Nephron progenitor cell (in vitro differentiated cells): ENCODE results near the gene SLC2A6.

Experiments used
- DNase-seq: peaks from one replicate; pipeline ENCODE4 v3.0.0; 2021
- H3K27ac Mint-ChIP-seq: 2 replicates; pipeline ENCODE4 v1.8.0; 2021; ENCODE audit warnings: mild to moderate bottlenecking, moderate library complexity, mixed read lengths
- H3K27me3 Mint-ChIP-seq: 2 replicates; pipeline ENCODE4 v1.8.0; 2021; ENCODE audit warnings: mild to moderate bottlenecking, low read depth, mixed read lengths; ENCODE audit not compliant: poor library complexity
- H3K36me3 Mint-ChIP-seq: 2 replicates; pipeline ENCODE4 v1.8.0; 2021; ENCODE audit warnings: low read depth, mixed read lengths
- H3K4me1 Mint-ChIP-seq: 2 replicates; pipeline ENCODE4 v1.8.0; 2021; ENCODE audit warnings: mixed read lengths
- H3K4me3 Mint-ChIP-seq: 2 replicates; pipeline ENCODE4 v1.8.0; 2021; ENCODE audit warnings: mild to moderate bottlenecking, moderate library complexity, mixed read lengths
- H3K9me3 Mint-ChIP-seq: 2 replicates; pipeline ENCODE4 v1.8.0; 2021; ENCODE audit warnings: mild to moderate bottlenecking, moderate library complexity, mixed read lengths
- TF ChIP-seq, protein P1 (sequence below): fragments of 200-600 bp; sonication (generic); IDR thresholded peaks from 2 replicates; pipeline ENCODE4 v1.5.0; 2021; ENCODE audit warnings: antibody characterized with exemption

SLC2A6 gene

GRCh38 chr9:133493845-133494540, 15.1 kb upstream of the SLC2A6 start:
- Mint-ChIP-seq H3K4me1 (peaks cover 32% of the 10 kb centered on the region), H3K36me3 (no peaks in the 10 kb centered on the region), H3K27me3 (no peaks in the 10 kb centered on the region), H3K4me3 (peak overlapping the region; percentile 39), H3K27ac (no peak overlapping the region), H3K9me3 (no peaks in the 10 kb centered on the region)
- TF ChIP-seq, protein P1, sequence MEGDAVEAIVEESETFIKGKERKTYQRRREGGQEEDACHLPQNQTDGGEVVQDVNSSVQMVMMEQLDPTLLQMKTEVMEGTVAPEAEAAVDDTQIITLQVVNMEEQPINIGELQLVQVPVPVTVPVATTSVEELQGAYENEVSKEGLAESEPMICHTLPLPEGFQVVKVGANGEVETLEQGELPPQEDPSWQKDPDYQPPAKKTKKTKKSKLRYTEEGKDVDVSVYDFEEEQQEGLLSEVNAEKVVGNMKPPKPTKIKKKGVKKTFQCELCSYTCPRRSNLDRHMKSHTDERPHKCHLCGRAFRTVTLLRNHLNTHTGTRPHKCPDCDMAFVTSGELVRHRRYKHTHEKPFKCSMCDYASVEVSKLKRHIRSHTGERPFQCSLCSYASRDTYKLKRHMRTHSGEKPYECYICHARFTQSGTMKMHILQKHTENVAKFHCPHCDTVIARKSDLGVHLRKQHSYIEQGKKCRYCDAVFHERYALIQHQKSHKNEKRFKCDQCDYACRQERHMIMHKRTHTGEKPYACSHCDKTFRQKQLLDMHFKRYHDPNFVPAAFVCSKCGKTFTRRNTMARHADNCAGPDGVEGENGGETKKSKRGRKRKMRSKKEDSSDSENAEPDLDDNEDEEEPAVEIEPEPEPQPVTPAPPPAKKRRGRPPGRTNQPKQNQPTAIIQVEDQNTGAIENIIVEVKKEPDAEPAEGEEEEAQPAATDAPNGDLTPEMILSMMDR = no peak
- peak; percentile 4 for DNase-seq

DNA sequence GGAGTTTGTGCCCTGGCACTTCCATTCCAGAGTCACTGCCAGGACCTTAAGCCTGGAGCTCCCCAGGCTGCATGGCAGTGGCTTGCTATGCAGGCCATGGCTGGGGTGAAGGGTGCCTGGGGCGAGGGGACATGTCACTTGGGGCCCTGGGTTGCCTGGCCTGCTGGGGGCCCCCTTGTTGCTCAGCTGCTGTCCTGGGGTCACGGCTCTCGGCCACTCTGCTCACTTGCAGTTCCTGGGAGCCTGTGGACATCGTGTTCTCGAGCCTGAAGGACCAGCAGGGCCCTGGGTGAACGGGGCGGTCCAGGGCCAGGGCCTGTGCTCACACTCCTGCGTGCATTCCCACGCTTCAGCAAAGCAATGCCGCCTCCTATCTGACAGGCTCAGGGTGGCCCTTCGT, 14.5 kb upstream of the SLC2A6 start:
- Mint-ChIP-seq H3K4me3 (no peak overlapping the region), H3K9me3 (no peaks in the 10 kb centered on the region), H3K36me3 (no peaks in the 10 kb centered on the region), H3K27me3 (no peaks in the 10 kb centered on the region), H3K4me1 (peaks cover 32% of the 10 kb centered on the region), H3K27ac (no peak overlapping the region)
- DNase-seq = peak; percentile 5
- TF ChIP-seq, protein P1 = no peak

DNA sequence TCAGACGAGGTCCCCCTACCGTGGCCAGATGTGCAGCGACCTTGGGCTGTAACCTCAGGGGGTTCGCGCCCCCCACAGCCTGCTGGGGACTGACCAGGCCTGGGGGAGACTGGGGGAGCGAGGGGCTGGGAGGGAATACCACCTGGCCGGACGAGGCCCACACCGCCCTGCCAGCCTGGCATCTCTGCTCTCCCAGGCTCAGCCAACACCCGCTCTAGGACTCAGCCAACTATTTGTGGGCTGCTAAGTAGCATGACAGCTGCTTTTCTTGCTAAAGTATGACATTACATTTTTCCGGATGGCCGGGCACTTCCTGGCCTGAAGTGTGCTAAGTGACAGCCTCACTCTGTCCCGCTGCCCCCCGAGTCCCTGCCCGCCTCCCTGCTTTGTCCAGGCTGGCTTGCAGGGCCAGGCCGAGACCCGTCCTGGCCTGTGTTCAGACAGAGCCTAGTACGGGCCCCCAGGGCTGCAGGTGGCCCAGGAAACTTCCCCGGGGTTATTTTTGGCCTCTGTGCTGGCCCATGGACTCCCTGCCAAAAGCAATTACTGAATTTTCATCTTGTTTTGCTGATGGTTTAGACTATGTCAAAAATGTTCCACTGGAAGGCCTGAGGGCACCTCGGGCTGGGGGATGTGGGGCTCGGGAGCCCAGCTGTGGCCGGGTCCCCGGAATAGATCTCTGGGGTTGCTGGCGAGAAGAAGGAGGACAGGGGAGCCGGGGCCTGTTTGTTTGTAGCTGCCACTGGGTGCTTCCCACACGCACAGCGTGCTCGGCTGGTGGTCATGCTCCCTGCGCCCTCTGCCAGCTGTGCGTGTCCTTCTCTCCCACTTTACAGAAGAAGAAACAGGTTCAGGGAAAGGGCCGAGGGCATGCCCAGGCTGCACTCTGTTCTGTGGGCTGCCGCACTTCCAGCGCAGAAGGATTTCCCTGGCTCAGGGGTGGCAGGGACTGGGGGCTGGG, 13.4 kb upstream of the SLC2A6 start:
- TF ChIP-seq, protein P1 = no peak
- H3K36me3 Mint-ChIP-seq = no peaks in the 10 kb centered on the region
- H3K4me1 Mint-ChIP-seq = peaks cover 36% of the 10 kb centered on the region
- no peak for DNase-seq
- H3K4me3 Mint-ChIP-seq = no peak overlapping the region
- H3K27me3 Mint-ChIP-seq = no peaks in the 10 kb centered on the region
- H3K27ac Mint-ChIP-seq = peak overlapping the region; percentile 19
- H3K9me3 Mint-ChIP-seq = no peaks in the 10 kb centered on the region

- H3K4me1 Mint-ChIP-seq = peaks cover 37% of the 10 kb centered on the region
- TF ChIP-seq, protein P1 = no peak
- no peaks in the 10 kb centered on the region for H3K36me3 Mint-ChIP-seq
- no peaks in the 10 kb centered on the region for H3K9me3 Mint-ChIP-seq
- DNase-seq = peak; percentile 1
- no peak overlapping the region for H3K4me3 Mint-ChIP-seq
- H3K27me3 Mint-ChIP-seq = no peaks in the 10 kb centered on the region
- H3K27ac Mint-ChIP-seq = no peak overlapping the region
Measured at GRCh38 chr9:133491656-133491925, 12.7 kb upstream of the SLC2A6 start.

GRCh38 chr9:133490865-133491655, 12.2 kb upstream of the SLC2A6 start:
- no peaks in the 10 kb centered on the region for H3K36me3 Mint-ChIP-seq
- peak; percentile 6 for DNase-seq
- no peaks in the 10 kb centered on the region for H3K27me3 Mint-ChIP-seq
- H3K4me3 Mint-ChIP-seq = no peak overlapping the region
- TF ChIP-seq, protein P1 = no peak
- H3K4me1 Mint-ChIP-seq = peaks cover 42% of the 10 kb centered on the region
- H3K9me3 Mint-ChIP-seq = no peaks in the 10 kb centered on the region
- no peak overlapping the region for H3K27ac Mint-ChIP-seq
